ENCODE results near the gene CDH23.

The CDH23 gene

DNA sequence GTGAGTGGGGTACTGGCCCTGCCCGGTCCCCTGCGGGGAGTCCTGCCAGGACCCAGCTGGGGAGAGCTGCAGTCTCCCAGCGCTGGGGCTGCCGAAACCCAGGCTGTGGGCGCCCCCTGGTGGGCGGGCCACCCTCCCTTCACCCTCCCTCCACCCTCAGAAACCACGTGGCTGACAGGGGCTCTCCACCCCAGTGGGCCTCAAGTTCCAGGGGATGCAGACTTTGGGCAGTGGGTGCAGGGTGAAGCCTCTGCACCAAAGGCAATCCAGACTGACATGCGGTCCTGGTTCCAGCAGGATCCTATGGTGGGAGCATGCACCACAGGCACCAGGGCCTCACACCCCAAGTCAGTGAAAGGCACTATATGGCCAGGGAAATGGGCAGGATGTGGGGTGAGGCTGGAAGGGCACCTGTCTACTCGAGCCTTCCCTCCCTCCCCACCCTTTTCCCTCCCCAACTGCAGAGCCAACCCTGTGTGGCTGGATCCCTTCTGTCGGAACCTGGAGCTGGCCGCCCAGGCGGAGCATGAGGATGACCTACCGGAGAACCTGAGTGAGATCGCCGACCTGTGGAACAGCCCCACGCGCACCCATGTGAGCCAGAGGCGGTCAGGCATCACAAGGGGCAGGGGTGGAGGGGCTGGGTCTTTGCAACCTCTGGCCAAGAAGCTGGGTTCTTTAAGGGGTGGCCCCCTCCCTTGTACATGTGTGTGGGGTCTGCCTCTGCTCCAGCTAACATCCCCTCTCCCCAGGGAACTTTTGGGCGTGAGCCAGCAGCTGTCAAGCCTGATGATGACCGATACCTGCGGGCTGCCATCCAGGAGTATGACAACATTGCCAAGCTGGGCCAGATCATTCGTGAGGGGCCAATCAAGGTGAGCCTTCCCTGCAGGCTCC is 415.5 kb downstream of the CDH23 start:
- peak; percentile 90 for DNase-seq

DNA sequence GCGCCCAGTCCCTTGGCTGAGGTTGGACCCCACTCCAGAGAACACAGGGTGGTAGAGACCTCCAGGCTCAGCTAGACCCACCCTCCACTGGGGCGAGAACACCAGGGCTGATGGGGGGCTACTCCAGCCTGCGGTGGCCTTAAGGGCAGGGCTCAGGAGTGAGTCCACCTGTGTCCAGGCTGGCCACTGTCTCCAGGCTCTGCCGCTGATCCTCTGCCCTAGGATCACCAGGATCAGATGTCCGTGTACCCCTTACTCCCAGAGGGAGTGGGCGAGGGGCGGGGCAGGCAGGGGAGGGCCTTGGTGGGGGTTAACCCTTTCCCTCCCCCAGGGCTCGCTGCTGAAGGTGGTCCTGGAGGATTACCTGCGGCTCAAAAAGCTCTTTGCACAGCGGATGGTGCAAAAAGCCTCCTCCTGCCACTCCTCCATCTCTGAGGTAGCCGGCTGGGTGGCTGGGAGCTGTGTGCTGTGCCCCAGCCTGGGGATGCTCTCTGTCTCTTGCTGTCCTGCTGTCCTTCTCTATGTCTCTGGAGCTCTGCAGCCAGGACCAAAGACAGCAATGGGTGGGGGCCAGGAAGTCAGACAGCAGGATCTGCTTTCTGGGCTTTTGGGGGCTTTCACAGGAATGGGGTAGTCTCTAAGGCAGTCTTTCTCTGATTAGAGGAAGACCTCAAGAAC is 416.3 kb downstream of the CDH23 start:
- DNase-seq = no peak

DNA sequence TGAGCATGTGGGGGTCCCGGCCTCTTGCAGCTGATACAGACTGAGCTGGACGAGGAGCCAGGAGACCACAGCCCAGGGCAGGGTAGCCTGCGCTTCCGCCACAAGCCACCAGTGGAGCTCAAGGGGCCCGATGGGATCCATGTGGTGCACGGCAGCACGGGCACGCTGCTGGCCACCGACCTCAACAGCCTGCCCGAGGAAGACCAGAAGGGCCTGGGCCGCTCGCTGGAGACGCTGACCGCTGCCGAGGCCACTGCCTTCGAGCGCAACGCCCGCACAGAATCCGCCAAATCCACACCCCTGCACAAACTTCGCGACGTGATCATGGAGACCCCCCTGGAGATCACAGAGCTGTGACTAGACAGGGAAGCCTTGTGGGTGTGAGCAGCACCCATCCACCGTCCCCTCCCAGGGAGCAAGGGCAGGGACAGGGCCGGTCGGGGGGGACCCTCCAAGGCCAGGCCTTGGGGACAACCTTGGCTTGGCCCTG is 418.2 kb downstream of the CDH23 start:
- DNase-seq = no peak

- DNase-seq = no peak
Observed at GRCh38 chr10:71815515-71816130, 418.9 kb downstream of the CDH23 start.

DNA sequence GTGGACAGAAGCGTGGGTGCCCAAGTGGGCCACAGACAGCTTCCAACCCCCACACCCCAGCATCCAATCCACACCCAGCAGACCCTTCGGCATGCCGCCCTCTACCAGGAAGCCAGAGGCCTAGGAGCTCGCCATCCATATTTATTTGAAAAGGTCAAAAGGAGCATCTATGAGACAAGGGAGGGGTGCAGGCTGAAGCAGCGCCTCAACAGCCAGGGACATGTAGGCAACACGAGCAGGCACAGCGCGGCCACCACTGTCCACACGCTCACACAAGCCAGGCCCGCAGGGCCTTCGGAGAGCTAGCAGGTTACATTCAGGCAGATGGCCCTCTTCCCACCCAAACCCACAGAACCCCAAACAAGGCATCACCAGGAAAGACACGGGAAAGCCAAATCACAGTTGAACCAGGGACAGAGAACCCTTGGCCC is 419.7 kb downstream of the CDH23 start:
- no peak for DNase-seq

DNA sequence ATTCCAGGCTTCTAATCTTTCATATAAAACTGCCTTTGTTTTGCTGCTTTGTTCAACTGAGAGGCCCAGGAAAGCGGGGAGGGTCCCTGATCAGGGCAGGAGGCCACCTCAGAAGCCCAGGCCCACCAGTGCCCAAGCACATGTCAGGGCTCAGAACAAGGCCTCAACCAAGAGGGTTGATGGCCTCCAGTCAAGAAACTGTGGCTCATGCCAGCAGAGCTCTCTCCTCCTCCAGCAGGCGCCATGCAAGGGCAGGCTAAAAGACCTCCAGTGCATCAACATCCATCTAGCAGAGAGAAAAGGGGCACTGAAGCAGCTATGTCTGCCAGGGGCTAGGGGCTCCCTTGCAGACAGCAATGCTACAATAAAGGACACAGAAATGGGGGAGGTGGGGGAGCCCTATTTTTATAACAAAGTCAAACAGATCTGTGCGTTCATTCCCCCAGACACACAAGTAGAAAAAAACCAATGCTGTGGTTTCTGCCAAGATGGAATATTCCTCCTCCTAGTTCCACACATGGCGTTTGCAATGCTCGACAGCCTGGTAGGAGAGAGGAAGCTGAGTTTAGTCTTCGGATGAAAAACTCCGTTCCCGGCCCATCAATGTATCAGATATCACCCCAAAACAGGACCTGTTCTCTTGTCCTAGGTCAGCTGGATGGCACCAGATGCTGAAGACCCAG is 420.4 kb downstream of the CDH23 start:
- DNase-seq = no peak

DNA sequence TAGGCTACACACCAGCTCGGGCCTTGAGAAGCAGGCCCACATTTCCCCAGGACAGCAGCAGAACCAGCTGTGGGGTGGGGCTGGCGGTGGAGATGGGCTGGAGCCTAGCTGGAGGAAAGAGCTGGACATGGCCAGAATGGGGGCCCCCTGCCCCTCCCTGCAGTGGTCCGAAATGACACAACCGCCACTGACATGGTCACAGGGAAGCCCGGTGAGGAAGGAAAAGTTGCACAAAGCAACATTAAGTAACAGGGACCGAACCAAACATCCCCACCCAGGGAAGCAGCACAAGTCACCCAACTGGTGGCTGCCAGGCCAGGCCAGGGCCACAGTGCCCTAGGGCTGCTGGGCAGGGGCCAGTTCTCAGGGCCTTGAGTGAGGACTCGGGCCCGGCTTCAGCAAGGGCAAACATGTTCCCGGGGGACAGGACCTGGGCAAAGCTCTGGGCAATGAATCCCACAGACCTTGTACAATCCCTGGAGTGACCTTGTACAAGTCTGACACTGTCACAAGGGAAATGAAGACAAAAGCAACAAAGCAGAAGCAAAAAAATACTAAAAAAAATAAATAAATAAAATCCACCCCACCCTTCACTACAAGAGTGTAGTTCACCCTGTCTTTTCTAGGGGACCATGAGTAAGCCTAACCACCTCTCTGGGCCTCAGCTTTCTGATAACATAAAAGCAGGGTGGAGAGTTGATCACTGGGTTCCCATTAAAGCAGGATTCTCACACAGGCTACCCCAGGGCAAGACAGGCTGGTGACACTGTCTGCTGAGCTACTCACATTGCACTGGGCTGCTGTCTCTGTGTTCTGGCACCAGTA is 421.3 kb downstream of the CDH23 start:
- DNase-seq = no peak

DNA sequence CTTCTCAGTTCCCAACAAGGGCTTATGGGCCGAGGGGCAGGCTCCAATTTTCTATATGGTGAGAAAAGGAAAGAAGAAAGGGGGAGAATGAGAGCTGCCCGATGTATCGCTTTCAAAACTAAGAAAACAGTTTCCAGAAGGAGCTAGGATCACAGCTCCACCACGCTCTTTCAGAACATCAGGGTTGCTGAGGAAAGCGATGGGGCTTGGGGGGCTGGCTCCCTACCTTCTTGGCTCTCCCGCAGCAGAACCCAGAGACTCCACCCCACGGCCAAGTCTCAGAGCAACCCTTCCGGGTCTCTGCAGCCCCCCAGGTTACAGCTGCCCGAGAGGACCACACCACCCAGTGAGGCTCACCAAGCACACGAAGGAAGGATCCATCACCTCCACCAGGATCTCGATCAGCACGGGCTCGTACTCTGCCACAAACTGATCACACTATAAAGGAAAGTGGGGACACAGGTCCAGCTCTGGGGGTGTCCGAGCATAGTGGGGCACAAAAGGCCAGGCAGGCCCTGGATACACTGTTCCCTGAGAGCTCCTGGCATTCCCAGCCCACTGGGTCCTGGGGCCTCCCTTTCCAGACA is 422.0 kb downstream of the CDH23 start:
- DNase-seq = no peak

DNA sequence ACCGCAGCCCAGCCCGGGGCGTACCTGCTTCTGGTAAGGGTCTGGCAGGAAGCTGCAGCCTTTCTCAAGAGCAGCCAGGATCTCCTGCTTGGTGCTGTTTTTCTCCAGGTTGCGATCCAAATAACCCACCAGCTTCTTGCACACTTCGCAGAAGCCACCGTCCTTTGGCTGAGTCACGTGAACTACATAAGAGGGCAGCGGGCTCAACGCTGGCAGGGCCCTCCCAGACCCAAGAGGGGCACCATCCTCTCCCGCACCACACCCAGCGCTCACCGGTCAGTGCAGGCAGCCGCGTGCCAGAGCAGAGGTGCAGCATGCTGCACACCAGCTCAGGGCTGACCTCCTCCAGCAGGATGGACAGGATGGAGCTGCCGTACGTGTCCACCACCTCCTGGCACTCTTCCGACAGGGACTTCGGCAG is 422.7 kb downstream of the CDH23 start:
- DNase-seq = no peak

- DNase-seq = no peak
Observed at GRCh38 chr10:71819985-71820384, 423.3 kb downstream of the CDH23 start.

GRCh38 chr10:71820966-71821365 is 424.2 kb downstream of the CDH23 start:
- no peak for DNase-seq

DNA sequence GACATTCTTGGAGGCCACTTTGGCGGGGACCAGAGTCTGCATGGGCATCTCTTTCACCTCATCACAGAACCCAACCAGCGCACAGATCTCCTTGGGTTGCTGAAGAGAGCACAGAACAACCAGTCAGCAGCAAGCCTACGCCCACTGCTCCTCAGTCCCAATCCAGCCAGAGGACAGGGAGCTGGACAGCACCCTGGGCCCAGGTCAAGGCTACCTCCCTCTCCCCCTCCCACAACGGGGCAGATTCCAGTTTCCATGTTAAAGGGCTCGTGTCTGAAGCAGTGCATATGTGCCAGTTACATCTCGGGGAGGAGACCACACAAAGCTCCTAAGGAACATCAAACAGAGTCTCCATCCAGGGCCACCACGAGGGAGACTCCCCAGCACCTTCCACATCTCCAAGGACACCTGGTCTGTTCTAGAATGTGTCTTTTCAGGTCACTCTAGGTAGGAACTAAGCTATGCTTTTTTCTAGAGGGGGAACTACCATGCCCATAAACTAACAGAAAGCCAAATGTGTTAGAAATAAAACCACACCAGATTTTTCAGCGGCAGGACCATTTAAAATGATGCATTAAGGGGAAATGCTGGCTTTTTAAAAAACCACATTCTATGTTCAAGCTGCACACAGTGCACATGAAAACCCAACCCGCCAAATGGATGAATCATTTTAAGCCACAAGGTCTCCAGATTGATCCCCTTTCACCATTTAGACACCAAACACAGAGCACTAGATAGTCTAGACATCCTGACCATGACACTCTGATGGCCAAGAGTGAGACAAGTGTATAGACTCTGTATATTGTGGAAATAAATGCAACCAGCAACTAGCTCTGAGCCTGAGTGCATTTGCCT is 425.4 kb downstream of the CDH23 start:
- no peak for DNase-seq

DNA sequence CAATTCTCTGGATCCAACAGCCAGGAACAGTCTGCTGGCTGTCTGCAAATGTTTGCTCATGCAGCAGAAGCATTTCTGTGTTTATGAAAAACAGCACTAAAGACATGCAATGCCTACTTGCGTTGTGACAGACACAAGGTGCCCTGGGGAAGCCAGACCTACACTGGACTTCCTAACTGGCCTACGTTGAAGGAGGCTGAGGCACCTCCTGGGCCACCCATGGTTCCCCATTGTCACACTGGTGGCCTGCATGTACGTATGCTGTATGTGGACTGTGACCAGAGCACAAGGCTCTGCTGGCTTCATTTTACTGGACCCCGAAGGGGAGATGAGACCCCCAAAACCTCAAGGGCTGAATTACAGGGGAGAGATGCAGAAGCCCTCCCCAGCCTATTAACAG is 426.6 kb downstream of the CDH23 start:
- DNase-seq = no peak

DNA sequence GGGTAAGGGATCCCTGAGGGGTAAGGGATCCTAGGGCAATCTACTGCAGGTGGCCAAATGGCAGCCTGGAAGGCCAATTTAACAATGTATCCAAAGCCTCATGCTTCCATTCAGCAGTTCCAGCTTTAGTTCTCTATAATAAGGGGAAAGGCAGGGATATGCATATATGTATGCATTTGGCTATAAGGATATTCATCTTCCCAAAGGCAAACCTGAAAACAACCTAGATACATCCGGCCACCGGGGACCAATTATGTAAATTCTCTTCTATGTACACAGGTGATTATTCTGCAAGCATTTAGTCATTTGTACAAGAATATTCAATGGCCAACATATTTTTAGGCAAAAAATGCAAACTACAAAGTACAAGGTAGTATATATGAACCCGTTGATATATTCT is 427.6 kb downstream of the CDH23 start:
- DNase-seq = no peak

DNA sequence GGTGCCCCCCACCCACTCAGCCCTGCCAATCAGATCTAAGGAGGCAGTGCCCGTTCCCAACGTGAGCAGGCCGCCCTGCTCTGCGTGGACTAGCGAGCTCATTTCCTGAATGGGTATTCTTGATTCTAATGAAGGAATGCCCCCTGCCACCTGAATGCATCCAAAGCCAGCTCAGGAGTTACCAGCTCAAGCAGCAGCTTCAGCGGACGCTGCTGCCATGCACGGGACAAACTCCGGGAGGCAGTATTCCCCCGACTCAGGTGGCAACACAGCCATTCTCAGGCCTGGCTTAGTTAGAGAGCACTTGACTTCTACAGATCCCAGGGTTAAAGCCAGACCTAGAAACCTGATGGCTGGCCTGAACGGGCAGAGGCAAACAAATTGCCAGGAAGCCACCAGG is 428.5 kb downstream of the CDH23 start:
- no peak for DNase-seq

GRCh38 chr10:71827852-71828251 is 431.1 kb downstream of the CDH23 start:
- DNase-seq = no peak

- DNase-seq = no peak
Observed at GRCh38 chr10:71828702-71829101, 432.0 kb downstream of the CDH23 start.

GRCh38 chr10:71829171-71829570 is 432.5 kb downstream of the CDH23 start:
- DNase-seq = no peak

DNA sequence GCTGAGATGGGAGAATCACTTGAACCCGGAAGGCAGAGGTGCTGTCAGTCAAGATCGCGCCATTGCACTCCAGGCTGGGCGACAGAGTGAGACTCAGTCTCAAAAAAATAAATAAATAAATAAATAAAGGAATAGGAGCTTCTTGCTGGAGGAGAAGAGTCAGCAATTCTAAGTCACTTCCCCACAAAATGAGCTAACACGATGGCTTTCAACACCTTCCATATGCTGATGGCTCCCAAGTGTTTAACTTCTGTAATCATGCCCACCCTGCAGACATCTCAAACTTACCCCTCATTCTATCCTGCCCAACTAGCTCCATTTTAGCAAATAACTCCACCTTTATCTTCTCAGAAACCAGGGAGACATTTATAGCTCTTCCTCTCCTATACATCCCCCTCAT is 433.2 kb downstream of the CDH23 start:
- DNase-seq = no peak

DNA sequence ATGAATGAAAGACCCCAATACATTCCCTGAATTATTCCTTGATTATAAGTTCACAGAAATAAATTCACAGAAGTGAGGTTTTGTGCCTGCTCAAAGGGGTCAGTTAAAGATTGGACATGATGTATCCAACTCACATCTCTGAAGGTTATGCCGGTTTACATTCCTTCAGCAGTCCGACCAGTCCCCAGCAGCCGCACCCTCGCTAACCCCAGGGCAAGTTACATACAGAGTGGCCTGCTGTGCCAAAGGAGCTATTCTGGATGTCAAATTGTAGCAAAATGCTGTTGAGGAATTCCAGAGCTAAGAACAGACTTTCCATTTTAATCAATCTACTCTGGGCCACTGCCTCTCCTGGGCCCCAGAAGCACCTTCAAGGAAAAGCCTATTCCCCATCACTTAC is 434.0 kb downstream of the CDH23 start:
- no peak for DNase-seq
